Activated CD4-positive, alpha-beta T cell treated with anti-CD3 and anti-CD28 coated beads, Interleukin-2, amount 50 U/mL, for 1 hour (primary cell): ENCODE measurements around the gene LONRF3.
"Not testable (repeated sequence)": the region's sequence is repeated elsewhere in the genome, so short reads cannot be mapped to it uniquely, and the experiment has no call there.

Source experiments
- DNase-seq: peaks from one replicate; pipeline ENCODE4 v3.0.0-alpha.2; 2020

Gene LONRF3

DNA sequence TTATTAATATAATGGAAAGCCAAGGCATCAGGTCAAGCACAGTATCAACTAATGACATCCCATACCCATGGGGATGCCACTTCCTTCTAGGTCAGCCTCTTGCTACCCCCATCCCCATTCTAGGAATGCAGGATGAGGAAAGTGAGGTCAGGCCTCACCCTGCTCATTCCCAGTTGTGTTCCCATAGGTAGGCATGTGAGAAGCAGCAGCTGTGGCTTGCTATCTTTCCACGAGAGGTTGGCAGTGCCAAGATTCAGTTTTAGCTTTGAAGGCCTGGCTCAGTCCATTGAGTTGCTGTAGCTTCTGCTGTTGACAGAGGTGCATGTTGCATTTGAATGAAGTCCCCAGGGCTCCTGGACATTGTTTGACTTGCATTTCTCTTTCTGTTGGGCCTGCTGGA, 15.5 kb downstream of the LONRF3 start:
- DNase-seq: no peak

DNA sequence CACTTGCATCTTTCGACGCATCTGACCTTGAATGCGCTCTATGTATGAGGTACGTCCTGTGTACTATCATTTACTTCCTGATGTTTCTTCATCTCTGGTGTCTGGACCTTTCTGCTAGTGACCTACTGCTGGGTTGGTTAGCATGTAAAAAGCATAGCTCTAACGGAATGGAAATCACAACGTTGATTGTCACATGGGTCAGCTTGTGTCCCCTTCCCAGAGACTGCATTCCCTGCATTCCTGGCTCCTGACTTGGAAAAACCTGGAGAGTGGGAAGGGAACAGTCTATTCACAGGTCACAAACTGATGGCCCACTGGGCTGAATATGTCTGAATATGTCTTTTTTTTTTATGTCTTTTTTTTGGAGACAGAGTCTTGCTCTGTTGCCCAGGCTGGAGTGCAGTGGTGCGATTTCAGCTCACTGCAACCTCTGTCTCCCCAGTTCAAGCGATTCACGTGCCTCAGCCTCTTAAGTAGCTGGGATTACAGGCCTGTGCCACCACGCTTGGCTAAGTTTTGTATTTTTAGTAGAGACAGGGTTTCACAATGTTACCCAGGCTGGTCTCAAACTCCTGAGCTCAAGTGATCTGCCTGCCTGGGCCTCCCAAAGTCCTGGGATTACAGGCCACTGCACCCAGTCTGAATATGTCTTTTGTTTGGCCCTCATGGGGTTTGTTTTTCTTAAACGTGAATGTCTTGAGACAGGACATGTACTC, 16.3 kb downstream of the LONRF3 start:
- no peak for DNase-seq

DNA sequence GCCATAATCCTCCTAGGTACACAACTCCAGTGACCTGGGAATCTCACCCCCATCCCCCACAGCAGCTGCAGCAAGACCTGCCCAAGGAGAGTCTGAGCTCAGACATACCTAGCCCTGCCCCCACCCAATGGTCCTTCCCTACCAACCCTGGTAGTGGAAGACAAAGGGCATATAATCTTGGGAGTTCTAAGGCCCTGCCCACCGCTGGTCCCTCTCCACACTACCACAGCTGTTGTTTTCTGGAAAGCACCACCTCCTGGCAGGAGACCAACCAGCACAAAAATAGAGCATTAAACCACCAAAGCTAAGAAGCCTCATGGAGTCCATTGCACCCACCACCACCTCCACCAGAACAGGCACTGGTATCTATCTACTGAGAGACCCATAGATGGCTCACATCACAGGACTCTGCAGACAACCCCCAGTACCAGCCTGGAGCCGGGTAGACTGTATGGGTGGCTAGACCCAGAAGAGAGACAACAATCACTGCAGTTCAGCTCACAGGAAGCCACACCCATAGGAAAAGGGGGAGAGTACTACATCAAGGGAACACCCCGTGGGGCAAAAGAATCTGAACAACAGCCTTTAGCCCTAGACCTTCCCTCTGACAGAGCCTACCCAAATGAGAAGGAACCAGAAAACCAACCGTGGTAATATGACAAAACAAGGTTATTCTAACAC, 18.2 kb downstream of the LONRF3 start:
- DNase-seq: peak; percentile 34

DNA sequence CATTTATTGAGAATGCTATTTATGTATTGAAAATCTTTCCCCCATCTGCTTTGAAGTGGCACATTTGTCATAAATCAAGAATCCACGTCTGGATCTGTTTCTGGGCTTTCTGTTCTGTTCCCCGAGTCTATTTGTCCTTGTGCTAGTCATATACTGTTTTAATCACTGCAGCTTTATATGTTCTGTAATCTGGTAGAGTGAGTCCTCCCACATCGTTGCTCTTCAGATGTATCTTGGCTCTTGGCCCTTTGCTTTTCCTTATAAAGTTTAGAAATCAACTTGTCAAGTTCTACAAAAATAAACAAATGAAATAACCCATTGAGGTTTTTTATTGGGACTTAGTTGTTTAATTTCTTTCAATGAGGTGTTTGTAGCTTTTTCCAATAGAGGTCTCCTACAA, 29.0 kb downstream of the LONRF3 start:
- DNase-seq: no peak

DNA sequence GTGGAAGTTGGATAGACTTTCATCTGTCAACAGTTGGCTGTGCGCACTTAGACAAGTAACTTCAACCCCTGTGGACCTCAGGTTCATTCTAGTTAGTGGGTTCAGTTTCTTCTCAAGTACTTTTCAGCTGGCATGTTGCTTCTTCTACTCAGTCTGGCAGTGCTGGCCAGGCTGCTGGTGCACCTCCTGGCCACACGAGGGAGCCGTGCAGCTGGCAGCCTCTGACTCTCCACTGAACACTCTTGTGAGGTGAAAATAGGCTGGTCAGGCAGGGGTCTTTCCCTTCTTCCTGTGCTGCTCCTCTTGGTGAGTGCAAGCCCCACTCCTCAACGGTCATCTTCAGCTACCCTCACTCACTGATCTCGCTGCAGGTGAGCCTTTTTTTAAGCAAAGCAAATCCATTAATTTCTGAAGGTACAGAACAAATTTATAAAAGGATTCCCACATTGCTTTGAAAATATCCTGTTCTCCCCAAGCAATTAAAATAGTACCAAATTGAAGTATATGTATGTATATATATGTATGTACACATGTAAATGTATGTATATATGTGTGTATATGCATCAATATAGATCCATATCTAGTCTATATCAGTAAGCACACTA, 30.6 kb downstream of the LONRF3 start:
- peak; percentile 50 for DNase-seq

DNA sequence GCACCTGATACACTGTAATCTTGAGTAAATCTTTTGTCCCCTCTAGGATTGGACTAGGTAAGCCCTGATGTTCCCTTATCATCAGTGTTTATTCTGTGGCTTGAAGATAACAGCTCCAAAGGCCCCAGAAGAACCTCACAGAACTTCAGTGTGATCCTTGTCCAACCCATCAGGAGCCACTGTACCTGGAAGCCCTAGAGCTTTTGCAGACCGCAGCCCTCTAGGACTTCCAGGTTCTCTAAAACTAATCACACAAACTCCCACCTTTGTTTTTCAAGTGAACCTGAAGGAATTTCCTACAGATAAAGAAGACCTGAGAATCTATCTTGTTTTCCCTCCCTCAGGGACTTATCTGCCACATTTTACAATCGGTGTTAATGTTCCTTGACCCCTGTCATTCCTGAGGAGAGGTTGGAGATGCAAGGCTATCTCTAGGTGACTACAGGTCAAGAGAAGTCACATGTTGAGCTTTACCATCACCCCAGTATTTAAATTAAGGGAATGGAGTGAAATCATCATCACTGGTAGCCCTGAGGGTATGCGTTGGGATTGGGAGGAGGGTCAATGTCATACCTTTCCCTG, 32.9 kb downstream of the LONRF3 start:
- no peak for DNase-seq

DNA sequence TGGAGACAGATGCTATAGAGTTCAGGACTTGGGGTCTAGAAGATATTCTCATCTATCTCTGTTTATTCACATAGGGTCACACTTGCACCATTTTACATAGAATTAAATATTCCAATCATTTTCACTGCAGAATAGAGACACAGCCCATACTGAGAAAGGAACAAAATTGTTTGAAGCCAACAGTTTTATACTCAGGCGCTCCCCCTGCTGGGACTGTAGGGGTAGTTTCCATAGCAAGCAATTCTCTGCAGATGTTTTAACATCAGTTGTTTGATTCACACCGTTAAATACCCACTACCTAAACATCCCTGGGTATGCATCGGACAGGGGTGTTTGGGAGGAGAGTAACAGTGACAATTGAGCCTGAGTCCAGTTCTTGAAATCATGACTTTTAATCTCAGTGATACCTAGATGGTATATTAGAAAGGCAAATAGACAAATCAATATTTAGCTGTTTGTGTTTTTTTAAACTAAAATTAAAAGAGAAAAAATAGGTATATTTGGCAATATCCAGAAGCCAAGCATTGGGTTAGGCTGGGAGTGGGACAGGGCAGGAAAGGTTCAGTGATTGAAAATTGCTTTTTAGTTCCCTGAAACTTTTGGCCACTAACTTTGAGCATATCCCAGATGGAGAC, 33.8 kb downstream of the LONRF3 start:
- peak; percentile 41 for DNase-seq

DNA sequence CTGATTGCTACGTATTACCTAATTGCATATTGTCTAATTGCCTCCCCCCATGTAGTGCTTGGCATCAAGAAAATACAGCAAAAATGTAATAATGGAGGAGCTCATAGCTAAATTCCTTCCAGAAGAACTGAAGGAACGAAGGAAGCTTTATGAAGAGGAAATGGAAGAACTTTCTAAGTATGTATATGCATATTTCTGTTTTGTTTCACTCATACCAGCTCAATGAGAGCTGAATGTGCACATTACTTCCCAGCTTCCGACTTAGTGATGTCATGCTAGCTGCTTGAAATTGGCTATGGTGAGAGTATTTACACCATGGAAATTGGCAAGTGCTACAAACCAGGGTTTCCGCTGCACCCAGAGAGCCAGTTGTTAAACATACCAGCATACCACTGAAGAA, 34.7 kb downstream of the LONRF3 start:
- DNase-seq: no peak

DNA sequence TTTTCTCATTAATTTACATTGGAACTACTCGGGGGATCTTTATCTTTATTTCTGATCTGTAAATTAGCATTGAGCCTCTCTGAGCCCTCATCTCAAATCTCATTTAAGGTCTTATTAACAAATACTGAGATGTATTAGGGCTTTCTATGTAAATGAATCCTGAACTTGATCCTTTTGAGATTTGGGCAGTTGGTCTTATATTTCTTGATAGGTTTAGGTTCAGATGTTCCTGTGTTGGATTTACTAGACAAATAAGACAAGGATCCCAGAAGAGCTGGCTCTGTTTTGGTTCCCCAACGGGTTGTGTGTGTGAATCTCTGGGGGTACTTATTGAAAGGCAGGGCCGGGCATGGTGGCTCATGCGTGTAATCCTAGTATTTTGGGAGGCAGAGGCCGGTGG, 36.1 kb downstream of the LONRF3 start:
- no peak for DNase-seq

DNA sequence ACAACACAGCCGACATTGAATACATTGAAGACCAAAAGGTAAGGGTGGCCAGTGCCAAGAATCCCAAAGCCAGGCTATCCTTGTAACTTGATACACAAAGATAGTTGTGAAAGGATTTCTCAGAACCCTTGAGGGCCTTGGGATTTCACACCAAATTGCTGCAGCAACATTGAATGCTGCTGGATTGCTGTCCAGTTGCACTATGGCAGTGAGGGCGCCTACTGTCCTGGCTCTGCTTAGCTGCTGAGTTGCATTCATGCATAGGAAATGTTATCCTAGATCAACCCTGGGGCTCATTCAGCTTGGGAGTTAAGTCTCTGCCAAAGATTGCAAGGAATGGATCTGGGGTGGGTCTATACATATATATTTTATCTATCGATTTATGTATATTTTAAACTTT, 38.7 kb downstream of the LONRF3 start:
- DNase-seq: no peak

DNA sequence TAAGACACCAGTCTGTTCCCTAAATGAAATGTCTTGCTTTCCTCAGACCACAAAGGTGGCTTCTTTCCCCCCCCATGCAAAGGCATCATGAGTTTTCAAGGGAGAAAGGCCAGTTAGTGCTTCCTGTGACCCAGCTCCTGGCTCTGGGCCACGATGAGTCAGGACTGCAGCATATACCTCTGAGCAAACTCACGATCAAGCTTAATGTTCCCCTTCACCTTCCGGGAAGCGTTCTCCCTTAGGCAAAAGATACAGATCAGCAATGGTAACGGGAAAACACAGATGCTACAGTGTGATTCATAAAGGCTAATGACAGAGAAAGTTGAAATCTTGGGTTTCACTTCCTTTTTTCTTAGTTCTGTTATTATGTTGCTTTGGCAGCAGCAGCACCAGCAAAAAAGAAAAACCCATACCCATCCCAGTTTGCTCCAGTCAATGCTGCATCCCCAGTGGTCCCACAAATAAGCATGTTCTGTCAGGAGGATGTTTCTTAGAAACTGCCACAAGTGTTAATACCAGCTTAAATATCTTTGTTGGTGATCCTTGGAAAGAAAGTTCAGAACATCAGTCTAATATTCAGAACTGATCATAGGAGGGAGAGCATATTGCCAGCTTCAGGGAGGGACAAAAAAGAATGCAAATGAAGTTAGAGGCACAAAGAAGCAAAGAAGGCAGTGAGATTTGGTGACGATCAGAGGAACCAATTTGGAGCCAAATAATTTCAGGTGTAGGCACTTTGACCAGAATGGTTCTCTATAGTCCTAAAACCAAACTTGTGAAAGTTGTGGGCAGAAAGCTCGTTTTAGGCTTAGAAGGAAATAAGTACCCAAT, 41.2 kb downstream of the LONRF3 start:
- no peak for DNase-seq

DNA sequence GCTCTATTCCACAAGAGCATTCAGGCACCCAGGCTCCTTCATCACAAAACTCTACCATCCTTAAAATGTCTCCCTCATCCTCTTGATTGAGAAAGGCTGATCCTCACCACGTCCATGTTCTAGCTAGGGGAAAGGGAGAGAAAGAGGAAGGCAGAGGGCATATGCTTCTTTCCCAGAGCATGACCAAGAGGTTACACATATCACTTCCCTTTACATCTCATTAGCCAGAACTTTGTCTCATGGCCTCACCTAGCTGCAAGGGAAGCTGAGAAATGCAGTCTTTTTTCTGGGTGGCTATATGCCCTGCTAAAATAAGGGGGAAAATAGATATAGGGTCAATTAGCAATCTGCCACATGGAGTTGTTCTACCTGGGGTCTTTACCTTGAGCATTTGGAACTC, 42.7 kb downstream of the LONRF3 start:
- no peak for DNase-seq

DNA sequence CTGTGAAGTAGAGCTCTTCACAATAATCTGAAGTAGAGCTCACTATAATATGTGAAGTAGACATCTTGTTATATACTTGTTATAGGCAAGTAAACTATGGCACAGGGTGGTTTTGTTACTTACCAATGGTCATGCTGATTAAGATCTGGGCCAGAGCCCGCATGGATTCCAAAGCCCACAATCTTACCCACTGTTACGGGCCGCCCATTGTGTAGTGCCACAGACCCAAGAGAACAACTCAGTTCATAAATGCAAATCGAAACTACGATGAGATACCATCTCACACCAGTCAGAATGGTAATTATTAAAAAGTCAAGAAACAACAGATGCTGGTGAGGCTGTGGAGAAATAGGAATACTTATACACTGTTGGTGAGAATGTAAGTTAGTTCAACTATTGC, 51.5 kb downstream of the LONRF3 start:
- DNase-seq: no peak

DNA sequence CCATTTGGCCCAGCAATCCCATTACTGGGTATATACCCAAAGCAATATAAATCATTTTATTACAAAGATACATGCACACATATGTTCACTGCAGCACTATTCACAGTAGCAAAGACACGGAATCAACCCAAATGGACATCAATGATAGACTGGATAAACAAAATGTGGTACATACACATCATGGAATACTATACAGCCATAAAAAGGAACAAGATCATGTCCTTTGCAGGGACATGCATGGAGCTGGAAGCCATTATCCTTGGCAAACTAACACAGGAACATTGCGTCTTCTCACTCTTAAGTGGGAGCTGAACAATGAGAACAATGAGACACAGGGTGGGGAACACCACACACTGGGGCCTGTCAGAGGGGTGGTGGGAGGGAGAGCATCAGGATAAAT, 51.9 kb downstream of the LONRF3 start:
- not testable (repeated sequence) for DNase-seq

DNA sequence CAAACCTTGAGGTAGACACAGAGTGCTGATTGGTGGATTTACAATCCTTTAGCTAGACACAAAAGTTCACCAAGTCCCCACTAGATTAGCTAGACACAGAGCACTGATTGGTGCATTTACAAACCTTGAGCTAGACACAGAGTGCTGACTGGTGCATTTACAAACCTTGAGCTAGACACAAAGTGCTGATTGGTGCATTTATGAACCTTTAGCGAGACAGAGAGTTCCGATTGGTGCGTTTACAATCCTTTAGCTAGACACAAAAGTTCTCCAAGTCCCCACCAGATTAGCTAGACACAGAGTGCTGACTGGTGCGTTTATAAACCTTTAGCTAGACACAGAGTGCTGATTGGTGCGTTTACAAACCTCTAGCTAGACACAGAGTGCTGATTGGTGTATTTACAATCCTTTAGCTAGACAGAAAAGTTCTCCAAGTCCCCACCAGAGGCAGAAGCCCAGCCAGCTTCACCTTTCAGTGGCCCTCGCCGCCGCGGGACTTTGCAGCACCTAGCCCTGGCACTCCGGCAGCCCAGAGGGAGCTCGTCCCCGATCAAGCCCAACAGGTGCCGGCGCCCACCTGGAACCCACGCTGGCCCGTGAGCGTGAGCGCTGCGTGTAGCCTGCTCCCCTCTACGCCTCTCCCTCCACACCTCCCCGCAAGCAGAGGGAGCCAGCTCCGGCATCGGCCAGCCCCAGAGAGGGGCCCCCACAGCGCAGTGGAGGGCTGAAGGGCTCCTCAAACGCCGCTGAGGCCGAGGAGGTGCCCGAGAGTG, 53.7 kb downstream of the LONRF3 start:
- not testable (repeated sequence) for DNase-seq

DNA sequence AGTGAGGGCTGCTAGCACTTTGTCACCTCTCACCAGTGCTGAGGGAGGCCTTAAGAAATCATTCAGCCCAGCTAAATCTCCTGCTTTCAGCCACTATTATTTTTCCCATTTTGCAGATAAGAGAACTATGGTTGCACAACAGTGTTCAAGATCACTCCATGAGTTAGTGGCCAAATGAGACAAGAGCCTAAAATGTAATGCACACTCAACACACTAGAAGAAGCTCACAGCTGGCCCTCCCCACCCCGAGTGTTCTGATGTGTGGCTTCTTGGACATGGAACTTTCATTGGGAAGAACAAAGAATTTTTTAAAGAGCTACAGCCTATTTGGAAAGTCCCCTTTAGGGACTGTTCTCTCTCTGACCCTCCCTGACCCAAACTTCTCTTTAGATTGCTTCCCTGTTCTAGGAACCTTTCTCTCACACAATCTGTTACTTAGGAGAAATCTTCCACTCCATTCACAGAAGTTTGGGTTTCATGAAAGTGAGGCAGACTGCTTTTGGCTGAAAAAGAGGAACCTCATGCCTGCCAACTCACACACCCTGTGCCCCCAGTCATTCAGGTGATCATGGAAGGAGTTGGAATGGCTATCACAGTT, 54.4 kb downstream of the LONRF3 start:
- DNase-seq: no peak

DNA sequence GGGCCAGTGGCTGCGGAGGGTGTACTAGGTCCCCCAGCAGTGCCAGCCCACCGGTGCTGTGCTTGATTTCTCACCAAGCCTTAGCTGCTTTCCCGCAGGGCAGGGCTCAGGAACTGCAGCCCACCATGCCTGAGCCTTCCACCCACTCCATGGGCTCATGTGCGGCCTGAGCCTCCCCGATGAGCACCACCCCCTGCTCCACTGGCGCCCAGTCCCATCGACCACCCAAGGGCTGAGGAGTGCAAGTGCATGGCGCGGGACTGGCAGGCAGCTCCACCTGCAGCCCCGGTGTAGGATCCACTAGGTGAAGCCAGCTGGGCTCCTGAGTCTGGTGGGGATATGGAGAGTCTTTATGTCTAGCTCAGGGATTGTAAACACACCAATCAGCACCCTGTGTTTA, 55.2 kb downstream of the LONRF3 start:
- DNase-seq: not testable (repeated sequence)

DNA sequence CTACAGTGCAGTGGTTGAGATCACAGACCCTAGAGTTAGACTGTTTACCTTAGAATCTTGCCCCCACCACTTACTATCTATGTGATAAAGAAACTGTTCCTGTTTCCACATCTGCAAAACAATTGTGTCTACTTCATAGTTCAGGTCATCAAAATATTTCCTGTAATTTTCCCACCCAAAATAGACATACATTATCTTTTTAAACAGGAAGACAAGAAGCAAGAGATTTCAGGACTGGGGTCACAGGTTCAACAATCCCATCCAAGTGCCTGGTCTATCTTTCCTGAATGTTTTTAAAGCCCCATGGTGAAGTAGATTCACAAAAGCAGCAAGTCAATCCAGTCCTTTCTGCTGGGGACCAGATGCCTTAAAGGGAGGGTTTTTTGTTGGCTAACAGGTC, 56.6 kb downstream of the LONRF3 start:
- no peak for DNase-seq

DNA sequence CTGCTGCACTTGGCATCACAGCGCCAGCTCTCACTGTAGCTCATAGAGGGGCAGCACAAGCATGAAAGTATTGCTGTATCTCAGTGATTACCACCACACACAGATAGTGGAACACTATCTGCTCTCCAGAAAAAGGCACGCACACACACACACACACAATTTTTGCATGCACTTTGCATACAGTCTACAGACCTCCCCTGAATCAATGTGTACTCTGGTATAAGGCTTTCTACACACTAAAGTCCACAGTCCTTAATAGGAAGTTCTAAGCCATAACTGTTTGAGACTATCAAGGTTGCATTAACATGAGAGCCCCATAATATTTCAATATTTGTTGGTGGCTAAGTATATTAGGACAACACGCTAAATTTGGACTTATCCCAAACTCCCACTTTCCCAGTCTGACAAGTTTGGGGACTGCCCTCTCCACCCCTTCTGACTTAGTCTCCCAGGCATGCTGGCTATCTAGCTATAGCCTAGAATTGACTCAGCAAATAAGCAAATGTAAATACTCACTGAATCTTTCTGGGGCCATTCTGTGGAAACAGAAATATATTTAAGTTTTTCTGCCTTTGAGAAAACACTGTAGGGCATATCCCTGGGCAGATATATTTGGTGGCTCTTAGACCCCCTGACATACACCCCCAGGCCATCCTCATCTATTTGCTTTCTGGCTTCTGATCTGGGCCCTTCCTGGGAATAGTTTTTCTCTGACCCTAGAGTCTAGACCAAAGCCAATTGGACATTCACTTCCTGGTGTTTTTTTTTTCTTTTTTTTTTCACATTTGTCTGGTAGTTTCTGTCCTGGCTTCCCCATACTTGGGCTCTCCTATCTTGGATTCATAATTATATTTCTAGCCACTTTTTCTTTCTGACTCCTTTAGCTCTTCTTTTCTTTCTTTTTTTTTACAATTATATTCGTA, 62.0 kb downstream of the LONRF3 start:
- no peak for DNase-seq

DNA sequence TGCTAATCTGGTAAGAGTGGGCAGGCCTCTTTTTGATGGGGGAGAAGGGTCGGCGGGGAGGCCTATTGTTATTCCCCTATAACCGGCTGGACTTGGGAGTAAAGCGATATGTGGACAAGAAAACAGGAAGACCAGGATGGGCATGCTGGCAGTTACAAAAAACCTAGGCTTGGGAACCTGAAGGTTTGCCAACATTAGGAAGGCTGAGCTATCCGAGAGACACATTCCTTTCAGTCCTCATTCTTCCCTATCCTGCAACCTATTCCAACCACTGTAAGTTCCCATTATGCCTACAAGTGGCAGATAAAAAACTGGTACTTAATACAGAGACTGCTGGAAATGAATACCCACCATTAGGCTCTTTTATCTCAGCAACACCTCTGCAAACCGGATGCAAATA, 66.0 kb downstream of the LONRF3 start:
- DNase-seq: no peak
